ENCODE data around the gene NOG.

DNA sequence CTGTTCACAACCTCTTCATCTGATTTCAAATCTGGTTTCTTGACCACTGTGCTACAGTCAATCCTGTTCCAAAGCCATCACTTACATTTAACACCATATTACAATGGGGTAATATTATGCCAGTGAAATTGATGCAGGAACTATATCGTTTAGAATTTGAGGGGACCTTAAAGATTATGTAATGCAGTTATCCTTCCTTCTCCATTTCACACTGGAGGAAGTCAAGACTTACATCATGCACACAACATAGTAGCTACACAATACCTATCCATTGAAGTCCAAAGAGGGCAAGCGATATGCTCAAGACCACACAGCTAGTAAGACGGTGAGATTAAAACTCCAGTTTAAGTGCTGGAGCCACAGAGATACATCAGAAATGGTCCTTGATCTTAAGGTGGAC, 16.8 kb downstream of the NOG start:
- no peak for TF ChIP-seq POLR2A (IDR thresholded peaks at IDR 0.05)
- TF ChIP-seq, protein P1, sequence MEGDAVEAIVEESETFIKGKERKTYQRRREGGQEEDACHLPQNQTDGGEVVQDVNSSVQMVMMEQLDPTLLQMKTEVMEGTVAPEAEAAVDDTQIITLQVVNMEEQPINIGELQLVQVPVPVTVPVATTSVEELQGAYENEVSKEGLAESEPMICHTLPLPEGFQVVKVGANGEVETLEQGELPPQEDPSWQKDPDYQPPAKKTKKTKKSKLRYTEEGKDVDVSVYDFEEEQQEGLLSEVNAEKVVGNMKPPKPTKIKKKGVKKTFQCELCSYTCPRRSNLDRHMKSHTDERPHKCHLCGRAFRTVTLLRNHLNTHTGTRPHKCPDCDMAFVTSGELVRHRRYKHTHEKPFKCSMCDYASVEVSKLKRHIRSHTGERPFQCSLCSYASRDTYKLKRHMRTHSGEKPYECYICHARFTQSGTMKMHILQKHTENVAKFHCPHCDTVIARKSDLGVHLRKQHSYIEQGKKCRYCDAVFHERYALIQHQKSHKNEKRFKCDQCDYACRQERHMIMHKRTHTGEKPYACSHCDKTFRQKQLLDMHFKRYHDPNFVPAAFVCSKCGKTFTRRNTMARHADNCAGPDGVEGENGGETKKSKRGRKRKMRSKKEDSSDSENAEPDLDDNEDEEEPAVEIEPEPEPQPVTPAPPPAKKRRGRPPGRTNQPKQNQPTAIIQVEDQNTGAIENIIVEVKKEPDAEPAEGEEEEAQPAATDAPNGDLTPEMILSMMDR (IDR thresholded peaks at IDR 0.05), result no peak
